Bronchial epithelial cell (primary cell): ENCODE results near the gene LRFN4. TPM values are rescaled to one million over a fixed set of nuclear protein-coding genes. Genes with fewer than 3 reads are reported as not detected.

Source experiments
- DNase-seq: peaks from one replicate; pipeline ENCODE4 v3.0.0-alpha.2; 2010; ENCODE audit warnings: low read depth
- FAIRE-seq: peaks from 2 replicates; lab custom pipeline; 2011; peaks lifted over from hg19 to GRCh38; lab: Jason Lieb, UNC
- H3K27me3 ChIP-seq: 2 replicates; pipeline ENCODE4 v1.5.1; 2011; ENCODE audit warnings: low read length; ENCODE audit not compliant: control insufficient read depth, insufficient read depth
- H3K36me3 ChIP-seq: 2 replicates; pipeline ENCODE4 v1.5.1; 2011; ENCODE audit warnings: low read length; ENCODE audit not compliant: control insufficient read depth, insufficient read depth
- H3K4me3 ChIP-seq: 2 replicates; pipeline ENCODE4 v1.5.1; 2011; ENCODE audit warnings: mild to moderate bottlenecking, low read depth, low read length, control low read depth
- total RNA-seq: library from RNA; depleted of rRNA; stranded (reverse); fragments of >200 nt; gene quantifications from 2 replicates; pipeline ENCODE4 v1.2.1, GENCODE V29; 2014
- TF ChIP-seq, protein P1 (sequence below): IDR thresholded peaks from 2 replicates; pipeline ENCODE4 v1.5.1; 2011; ENCODE audit warnings: mild to moderate bottlenecking, moderate library complexity, low read length, control low read depth, inconsistent platforms; ENCODE audit not compliant: insufficient read depth, severe bottlenecking

Gene LRFN4
- total RNA-seq, 1 donor from 2014 or later, result 16.3 TPM

DNA sequence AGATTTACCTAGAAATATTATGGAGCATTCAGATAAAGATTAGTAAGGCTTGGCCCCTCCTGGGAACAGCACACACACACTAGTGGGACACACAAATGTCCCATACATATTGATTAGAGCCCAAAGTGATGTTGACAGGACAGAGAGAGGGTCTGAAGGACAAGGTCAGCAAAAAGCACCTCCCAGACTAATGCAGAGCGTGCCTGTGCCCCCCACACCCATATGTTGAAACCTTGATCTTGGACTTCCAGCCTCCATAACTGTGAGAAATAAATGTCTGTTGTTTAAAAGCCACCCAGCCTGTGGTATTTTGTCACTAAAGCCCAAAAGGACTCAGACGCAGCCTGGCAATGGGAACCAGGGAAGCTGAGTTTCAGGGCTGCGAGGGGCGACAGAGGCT lies 27.6 kb downstream of the LRFN4 start:
- TF ChIP-seq, protein P1, sequence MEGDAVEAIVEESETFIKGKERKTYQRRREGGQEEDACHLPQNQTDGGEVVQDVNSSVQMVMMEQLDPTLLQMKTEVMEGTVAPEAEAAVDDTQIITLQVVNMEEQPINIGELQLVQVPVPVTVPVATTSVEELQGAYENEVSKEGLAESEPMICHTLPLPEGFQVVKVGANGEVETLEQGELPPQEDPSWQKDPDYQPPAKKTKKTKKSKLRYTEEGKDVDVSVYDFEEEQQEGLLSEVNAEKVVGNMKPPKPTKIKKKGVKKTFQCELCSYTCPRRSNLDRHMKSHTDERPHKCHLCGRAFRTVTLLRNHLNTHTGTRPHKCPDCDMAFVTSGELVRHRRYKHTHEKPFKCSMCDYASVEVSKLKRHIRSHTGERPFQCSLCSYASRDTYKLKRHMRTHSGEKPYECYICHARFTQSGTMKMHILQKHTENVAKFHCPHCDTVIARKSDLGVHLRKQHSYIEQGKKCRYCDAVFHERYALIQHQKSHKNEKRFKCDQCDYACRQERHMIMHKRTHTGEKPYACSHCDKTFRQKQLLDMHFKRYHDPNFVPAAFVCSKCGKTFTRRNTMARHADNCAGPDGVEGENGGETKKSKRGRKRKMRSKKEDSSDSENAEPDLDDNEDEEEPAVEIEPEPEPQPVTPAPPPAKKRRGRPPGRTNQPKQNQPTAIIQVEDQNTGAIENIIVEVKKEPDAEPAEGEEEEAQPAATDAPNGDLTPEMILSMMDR, result no peak
- Histone ChIP-seq H3K27me3 (no peaks in the 10 kb centered on the region), H3K36me3 (no peaks in the 10 kb centered on the region), H3K4me3 (no peak overlapping the region)
- FAIRE-seq, result no peak
- no peak for DNase-seq

DNA sequence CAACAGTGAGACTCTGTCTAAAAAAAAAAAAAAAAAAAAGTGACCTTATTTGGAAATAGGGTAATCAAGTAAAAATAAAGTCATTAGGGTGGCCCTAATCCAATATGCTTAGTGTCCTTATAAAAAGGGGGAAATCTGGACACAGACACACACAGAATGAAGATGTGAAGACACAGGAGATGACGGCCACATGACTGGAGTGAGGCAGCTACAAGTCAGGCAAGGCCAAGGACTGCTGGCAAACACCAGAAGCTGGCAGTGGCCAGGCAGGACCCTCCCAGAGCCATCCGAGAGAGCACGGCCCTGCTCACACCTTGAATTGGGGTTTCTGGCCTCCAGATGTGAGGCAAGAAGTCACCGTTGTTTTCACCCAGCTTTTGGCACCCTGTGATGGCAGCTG lies 28.6 kb downstream of the LRFN4 start:
- H3K27me3 ChIP-seq, result no peaks in the 10 kb centered on the region
- no peak overlapping the region for H3K4me3 ChIP-seq
- H3K36me3 ChIP-seq, result no peaks in the 10 kb centered on the region
- TF ChIP-seq, protein P1, result no peak
- DNase-seq (no peak), FAIRE-seq (no peak)

DNA sequence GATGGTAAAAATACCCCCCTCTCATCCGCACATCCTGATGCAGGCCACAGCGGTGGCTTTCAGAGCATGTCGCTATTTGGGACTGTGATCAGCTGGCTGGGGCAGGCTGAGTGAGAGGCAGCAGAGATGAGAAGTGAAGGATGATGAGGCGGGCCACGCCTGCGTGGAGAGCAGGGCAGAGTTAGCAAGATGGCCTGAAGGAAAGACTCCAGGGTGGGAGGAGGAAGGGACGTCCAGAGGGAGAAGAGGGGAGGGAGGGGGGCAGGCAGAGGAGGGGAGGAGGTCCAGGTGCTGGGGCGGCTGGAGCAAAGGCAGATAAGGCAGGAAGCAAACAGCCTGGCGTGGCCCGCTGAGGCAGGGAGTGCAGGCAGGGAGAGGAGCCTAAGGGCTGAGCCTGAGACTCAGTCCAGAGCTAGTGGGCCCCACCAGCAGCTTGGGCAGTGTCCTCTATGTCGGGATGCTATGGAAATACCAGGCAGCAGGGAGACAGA lies 29.1 kb downstream of the LRFN4 start:
- no peak overlapping the region for H3K4me3 ChIP-seq
- FAIRE-seq (no peak), DNase-seq (no peak)
- no peaks in the 10 kb centered on the region for H3K36me3 ChIP-seq
- TF ChIP-seq, protein P1, result no peak
- no peaks in the 10 kb centered on the region for H3K27me3 ChIP-seq

DNA sequence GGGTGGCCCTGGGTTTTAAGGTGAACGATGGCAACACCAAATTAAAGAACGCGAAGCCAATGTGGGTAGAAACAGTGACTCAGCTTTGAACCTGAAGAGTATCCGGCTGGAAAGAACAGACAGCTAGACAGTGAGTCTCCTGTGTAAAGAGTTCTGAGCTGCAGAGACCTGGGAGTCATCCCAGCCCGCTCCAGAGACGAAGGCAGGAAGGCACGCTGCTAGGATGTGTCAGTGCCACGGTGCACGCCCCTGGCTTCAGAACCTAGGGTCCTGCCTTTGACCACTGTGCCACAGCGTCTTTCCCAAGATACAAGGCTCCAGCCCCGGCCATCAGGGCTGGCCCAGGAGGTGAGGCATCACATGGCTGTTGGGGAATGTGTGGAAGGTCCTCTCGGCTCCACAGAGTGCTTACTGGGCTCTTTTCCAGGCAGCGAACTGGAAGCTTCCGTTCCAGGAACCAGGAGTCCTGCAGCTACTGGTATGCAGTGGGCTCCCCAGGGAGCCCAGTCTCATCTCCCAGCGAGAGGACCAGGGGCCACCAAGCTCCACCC lies 29.9 kb downstream of the LRFN4 start:
- DNase-seq (peak; percentile 76), FAIRE-seq (no peak)
- TF ChIP-seq, protein P1, result no peak
- Histone ChIP-seq H3K4me3 (no peak overlapping the region), H3K36me3 (no peaks in the 10 kb centered on the region), H3K27me3 (no peaks in the 10 kb centered on the region)

DNA sequence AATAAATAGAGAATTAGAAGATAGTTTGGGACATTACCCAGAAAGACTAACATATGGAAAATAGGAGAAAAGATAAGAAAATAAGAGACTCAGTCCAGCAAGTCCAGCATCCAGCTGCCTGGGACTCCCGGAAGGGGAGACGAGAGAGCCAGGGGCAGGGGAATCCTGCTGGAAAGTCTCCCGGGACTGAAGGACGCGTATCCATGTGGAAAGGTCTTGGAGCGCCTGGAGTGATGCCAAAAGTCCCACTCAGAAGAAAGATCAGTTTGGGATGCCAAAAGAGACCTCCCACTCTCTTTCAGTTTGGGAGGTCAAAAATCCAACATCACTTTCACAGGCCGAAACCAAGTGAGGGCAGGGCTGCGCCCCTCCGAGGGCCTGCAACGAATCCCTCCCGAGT lies 30.7 kb downstream of the LRFN4 start:
- FAIRE-seq, result no peak
- H3K27me3 ChIP-seq, result no peaks in the 10 kb centered on the region
- TF ChIP-seq, protein P1, result no peak
- H3K36me3 ChIP-seq, result no peaks in the 10 kb centered on the region
- no peak for DNase-seq
- no peak overlapping the region for H3K4me3 ChIP-seq

DNA sequence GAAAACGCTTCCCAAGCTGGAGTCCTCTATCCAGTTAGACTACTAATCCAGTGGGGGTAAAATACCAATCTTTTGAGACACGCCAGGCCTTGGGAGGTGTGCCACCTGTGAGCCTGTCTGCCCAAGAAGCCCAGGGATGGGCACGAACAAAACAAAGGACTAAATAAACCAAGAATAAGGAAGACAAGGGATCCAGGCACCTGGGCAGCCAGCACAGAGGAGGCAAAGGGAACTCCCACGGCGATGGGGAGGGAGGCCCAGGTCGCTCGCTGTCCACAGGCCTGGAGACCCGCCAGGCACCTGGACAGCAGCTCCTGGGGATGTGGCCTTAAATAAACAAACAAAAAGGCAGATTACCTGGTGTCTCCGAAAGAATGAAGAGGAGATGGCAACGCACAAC lies 31.4 kb downstream of the LRFN4 start:
- H3K36me3 ChIP-seq, result no peaks in the 10 kb centered on the region
- H3K27me3 ChIP-seq, result no peaks in the 10 kb centered on the region
- no peak for DNase-seq
- FAIRE-seq, result no peak
- no peak overlapping the region for H3K4me3 ChIP-seq
- TF ChIP-seq, protein P1, result no peak
